ENCODE data around the gene GNG12.

Gene GNG12

GRCh38 chr1:67767103-67767782 is 66.0 kb downstream of the GNG12 start:
- FAIRE-seq (no peak), DNase-seq (ENCODE audit: insufficient read length, low spot score) (no peak)
- no peak for TF ChIP-seq SPI1 (IDR thresholded peaks at IDR 0.05; ENCODE audit: low read depth, low read length)
- TF ChIP-seq PAX5 (IDR thresholded peaks at IDR 0.05; ENCODE audit: insufficient read depth, low read length, severe bottlenecking) = no peak
- no peak for TF ChIP-seq POU2F2 (IDR thresholded peaks at IDR 0.05; ENCODE audit: low read depth, low read length)
- TF ChIP-seq POLR2AphosphoS5 (IDR thresholded peaks at IDR 0.05; ENCODE audit: low read depth, low read length) = no peak
- TF ChIP-seq TAF1 (IDR thresholded peaks at IDR 0.05; ENCODE audit: low read depth, low read length) = no peak
- TF ChIP-seq POLR2A (IDR thresholded peaks at IDR 0.05; ENCODE audit: low read depth, low read length) = no peak

GRCh38 chr1:67766141-67766978 is 66.9 kb downstream of the GNG12 start:
- DNase-seq (ENCODE audit: insufficient read length, low spot score) (no peak), FAIRE-seq (peak; percentile 28)
- TF ChIP-seq TAF1 (IDR thresholded peaks at IDR 0.05; ENCODE audit: low read depth, low read length) (no peak), POLR2AphosphoS5 (IDR thresholded peaks at IDR 0.05; ENCODE audit: low read depth, low read length) (no peak), SPI1 (IDR thresholded peaks at IDR 0.05; ENCODE audit: low read depth, low read length) (no peak), POU2F2 (IDR thresholded peaks at IDR 0.05; ENCODE audit: low read depth, low read length) (no peak), PAX5 (IDR thresholded peaks at IDR 0.05; ENCODE audit: insufficient read depth, low read length, severe bottlenecking) (no peak), POLR2A (IDR thresholded peaks at IDR 0.05; ENCODE audit: low read depth, low read length) (no peak)

- TF ChIP-seq POLR2A (IDR thresholded peaks at IDR 0.05; ENCODE audit: low read depth, low read length) (no peak), SPI1 (IDR thresholded peaks at IDR 0.05; ENCODE audit: low read depth, low read length) (no peak), TAF1 (IDR thresholded peaks at IDR 0.05; ENCODE audit: low read depth, low read length) (no peak), POLR2AphosphoS5 (IDR thresholded peaks at IDR 0.05; ENCODE audit: low read depth, low read length) (no peak), PAX5 (IDR thresholded peaks at IDR 0.05; ENCODE audit: insufficient read depth, low read length, severe bottlenecking) (no peak), POU2F2 (IDR thresholded peaks at IDR 0.05; ENCODE audit: low read depth, low read length) (no peak)
- no peak for FAIRE-seq
- DNase-seq (ENCODE audit: insufficient read length, low spot score) = no peak
Observed at GRCh38 chr1:67764633-67765032, 68.6 kb downstream of the GNG12 start.

GRCh38 chr1:67761730-67762129 is 71.5 kb downstream of the GNG12 start:
- TF ChIP-seq POLR2AphosphoS5 (IDR thresholded peaks at IDR 0.05; ENCODE audit: low read depth, low read length) = no peak
- no peak for TF ChIP-seq POU2F2 (IDR thresholded peaks at IDR 0.05; ENCODE audit: low read depth, low read length)
- TF ChIP-seq SPI1 (IDR thresholded peaks at IDR 0.05; ENCODE audit: low read depth, low read length) = no peak
- no peak for FAIRE-seq
- no peak for DNase-seq (ENCODE audit: insufficient read length, low spot score)

DNA sequence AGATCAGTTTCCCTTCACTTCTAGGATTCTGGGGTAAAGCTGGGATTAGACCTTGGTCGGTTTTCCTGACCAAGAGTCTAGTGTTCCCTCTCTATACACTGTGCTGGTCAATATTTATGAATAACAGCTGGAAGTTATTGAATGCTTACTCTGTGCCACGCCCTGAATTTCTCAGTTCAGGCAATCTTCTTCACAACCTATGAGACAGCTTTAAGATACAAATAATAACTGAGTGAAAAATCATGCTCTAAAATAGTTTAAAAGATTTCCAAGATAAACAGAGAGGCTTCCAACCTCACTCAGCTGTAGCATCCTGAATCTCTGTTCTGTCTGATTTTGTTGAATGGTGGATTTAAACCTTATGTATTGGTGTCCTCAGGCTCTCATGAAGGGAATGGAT is 72.2 kb downstream of the GNG12 start:
- no peak for TF ChIP-seq POLR2A (IDR thresholded peaks at IDR 0.05; ENCODE audit: low read depth, low read length)
- TF ChIP-seq POU2F2 (IDR thresholded peaks at IDR 0.05; ENCODE audit: low read depth, low read length) = no peak
- no peak for TF ChIP-seq SPI1 (IDR thresholded peaks at IDR 0.05; ENCODE audit: low read depth, low read length)
- TF ChIP-seq POLR2AphosphoS5 (IDR thresholded peaks at IDR 0.05; ENCODE audit: low read depth, low read length) = no peak
- TF ChIP-seq PAX5 (IDR thresholded peaks at IDR 0.05; ENCODE audit: insufficient read depth, low read length, severe bottlenecking) = no peak
- TF ChIP-seq TAF1 (IDR thresholded peaks at IDR 0.05; ENCODE audit: low read depth, low read length) = no peak
- FAIRE-seq (no peak), DNase-seq (ENCODE audit: insufficient read length, low spot score) (no peak)

DNA sequence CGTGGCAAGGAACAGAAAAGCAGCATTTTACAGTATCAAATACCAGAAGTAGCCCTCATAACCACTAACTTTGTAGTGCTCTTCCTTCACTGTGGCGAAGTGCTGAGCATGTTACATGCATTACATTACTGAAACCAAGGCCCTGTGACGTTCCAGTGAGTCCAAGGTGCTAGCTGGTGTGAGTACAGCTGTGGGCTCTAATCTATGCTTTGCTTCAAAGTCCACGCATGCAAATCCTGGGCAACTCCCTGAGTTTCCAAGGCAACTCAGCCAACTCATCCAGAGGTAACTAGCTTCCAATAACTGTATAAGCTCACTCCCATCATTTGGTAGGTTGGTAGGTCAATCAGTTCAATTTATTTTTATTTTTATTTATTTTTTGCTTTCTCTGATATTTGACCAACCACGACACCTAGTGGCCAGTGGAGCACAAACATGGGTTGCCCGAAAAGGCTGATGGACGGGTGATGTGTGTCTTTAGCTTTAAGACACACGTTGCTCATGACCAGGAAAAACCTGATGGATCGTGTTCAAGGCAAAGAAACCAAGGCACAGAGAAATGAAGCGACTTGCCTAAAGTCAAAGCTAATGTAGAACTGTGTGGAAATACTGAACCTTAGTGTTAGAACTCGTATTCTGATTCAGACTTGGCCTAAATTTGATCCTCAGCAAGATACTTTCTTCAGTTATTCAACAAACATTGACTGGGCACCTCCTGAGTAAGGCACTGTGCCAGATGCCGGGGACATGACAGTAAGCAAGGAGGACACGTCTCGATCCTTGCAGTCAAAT is 73.0 kb downstream of the GNG12 start:
- peak; percentile 35 for DNase-seq (ENCODE audit: insufficient read length, low spot score)
- peak; percentile 92 for FAIRE-seq
- TF ChIP-seq POLR2A (IDR thresholded peaks at IDR 0.05; ENCODE audit: low read depth, low read length) = no peak
- TF ChIP-seq POLR2AphosphoS5 (IDR thresholded peaks at IDR 0.05; ENCODE audit: low read depth, low read length) = 0 out of 2 replicates have a peak, but pooled peaks have one; percentile 42
- TF ChIP-seq SPI1 (IDR thresholded peaks at IDR 0.05; ENCODE audit: low read depth, low read length) = peak; percentile 30; the same call in 1 of the 2 replicates
- TF ChIP-seq POU2F2 (IDR thresholded peaks at IDR 0.05; ENCODE audit: low read depth, low read length) = peak; percentile 98
- TF ChIP-seq TAF1 (IDR thresholded peaks at IDR 0.05; ENCODE audit: low read depth, low read length) = peak; percentile 24; the same call in 1 of the 2 replicates
- peak; percentile 4 for TF ChIP-seq PAX5 (IDR thresholded peaks at IDR 0.05; ENCODE audit: insufficient read depth, low read length, severe bottlenecking)

DNA sequence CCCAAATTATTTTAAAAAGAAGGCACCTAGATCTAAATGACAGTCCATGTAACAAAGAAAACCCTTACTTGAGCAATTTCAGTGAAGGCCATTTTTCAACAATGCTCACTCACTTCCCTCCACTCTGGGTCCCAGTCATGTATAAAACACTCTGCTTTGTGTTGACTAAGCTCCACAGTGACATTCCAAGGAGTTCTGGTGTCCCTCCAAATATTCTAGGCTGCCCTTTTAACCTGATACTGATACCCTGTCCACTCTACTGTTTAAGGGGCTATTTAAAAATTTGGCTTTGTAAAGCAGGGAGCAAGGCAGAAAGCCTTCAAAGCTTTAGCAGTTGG is 73.6 kb downstream of the GNG12 start:
- DNase-seq (ENCODE audit: insufficient read length, low spot score) (no peak), FAIRE-seq (no peak)
- TF ChIP-seq POU2F2 (IDR thresholded peaks at IDR 0.05; ENCODE audit: low read depth, low read length) = no peak
- TF ChIP-seq POLR2AphosphoS5 (IDR thresholded peaks at IDR 0.05; ENCODE audit: low read depth, low read length) = no peak
- TF ChIP-seq PAX5 (IDR thresholded peaks at IDR 0.05; ENCODE audit: insufficient read depth, low read length, severe bottlenecking) = no peak
- no peak for TF ChIP-seq SPI1 (IDR thresholded peaks at IDR 0.05; ENCODE audit: low read depth, low read length)
- no peak for TF ChIP-seq TAF1 (IDR thresholded peaks at IDR 0.05; ENCODE audit: low read depth, low read length)
- no peak for TF ChIP-seq POLR2A (IDR thresholded peaks at IDR 0.05; ENCODE audit: low read depth, low read length)

GRCh38 chr1:67759066-67759465 is 74.2 kb downstream of the GNG12 start:
- DNase-seq (ENCODE audit: insufficient read length, low spot score) (no peak), FAIRE-seq (no peak)
- TF ChIP-seq SPI1 (IDR thresholded peaks at IDR 0.05; ENCODE audit: low read depth, low read length) = no peak
- no peak for TF ChIP-seq PAX5 (IDR thresholded peaks at IDR 0.05; ENCODE audit: insufficient read depth, low read length, severe bottlenecking)
- TF ChIP-seq POU2F2 (IDR thresholded peaks at IDR 0.05; ENCODE audit: low read depth, low read length) = no peak
- TF ChIP-seq POLR2AphosphoS5 (IDR thresholded peaks at IDR 0.05; ENCODE audit: low read depth, low read length) = no peak
- TF ChIP-seq TAF1 (IDR thresholded peaks at IDR 0.05; ENCODE audit: low read depth, low read length) = no peak
- TF ChIP-seq POLR2A (IDR thresholded peaks at IDR 0.05; ENCODE audit: low read depth, low read length) = no peak

DNA sequence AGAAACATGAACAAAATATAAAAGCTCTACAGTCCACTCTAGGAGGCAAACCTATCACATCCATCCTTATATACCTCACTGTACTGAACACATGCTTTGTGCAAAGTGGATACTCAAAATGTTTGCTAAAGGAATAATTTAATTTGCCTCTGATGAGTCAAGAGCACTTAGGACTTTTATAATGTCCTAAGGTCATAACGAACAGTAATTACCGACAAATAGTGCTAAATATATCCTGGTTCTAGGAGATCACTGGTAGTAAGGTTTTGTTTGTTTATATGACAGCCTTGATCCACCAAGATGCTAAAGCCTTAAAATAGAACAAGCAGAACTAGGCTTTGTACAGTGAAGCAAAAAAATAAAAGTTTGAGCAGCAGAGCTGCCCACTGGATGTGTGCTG is 77.6 kb downstream of the GNG12 start:
- DNase-seq (ENCODE audit: insufficient read length, low spot score) = no peak
- no peak for FAIRE-seq
- no peak for TF ChIP-seq PAX5 (IDR thresholded peaks at IDR 0.05; ENCODE audit: insufficient read depth, low read length, severe bottlenecking)
- TF ChIP-seq SPI1 (IDR thresholded peaks at IDR 0.05; ENCODE audit: low read depth, low read length) = no peak
- no peak for TF ChIP-seq POLR2A (IDR thresholded peaks at IDR 0.05; ENCODE audit: low read depth, low read length)
- TF ChIP-seq POLR2AphosphoS5 (IDR thresholded peaks at IDR 0.05; ENCODE audit: low read depth, low read length) = no peak
- no peak for TF ChIP-seq TAF1 (IDR thresholded peaks at IDR 0.05; ENCODE audit: low read depth, low read length)
- TF ChIP-seq POU2F2 (IDR thresholded peaks at IDR 0.05; ENCODE audit: low read depth, low read length) = no peak

All from GM12891 (cell line).